Uterus (tissue), 4 donors: ENCODE data around the gene C2orf15. TPM values are rescaled to one million over a fixed set of nuclear protein-coding genes. Genes with fewer than 3 reads are reported as not detected.
A peak's percentile ranks its signal among the peaks of the same experiment; 100 is the strongest.

Experiments
- DNase-seq, 2 donors: peaks; one replicate each; pipeline ENCODE4 v3.0.0-alpha.2; 2019 to 2020
- H3K27ac ChIP-seq, 2 donors: fragments of 200-600 bp; sonication (generic); 1 replicate in 1 of 2; 2 replicates in 1 of 2; pipeline ENCODE4 v1.5.1; 2016 to 2018
- H3K27me3 ChIP-seq, 2 donors: fragments of 200-600 bp; sonication (generic); one replicate each; pipeline ENCODE4 v1.5.1; 2018 to 2019; ENCODE audit warnings: control low read depth in 1 of 2
- H3K36me3 ChIP-seq, 2 donors: fragments of 200-600 bp; sonication (generic); one replicate each; pipeline ENCODE4 v1.5.1; 2019; ENCODE audit warnings: control low read depth in 1 of 2
- H3K4me1 ChIP-seq, 2 donors: fragments of 200-600 bp; sonication (generic); one replicate each; pipeline ENCODE4 v1.5.1; 2018 to 2019; ENCODE audit warnings: control low read depth in 1 of 2
- H3K4me3 ChIP-seq, 2 donors: fragments of 200-600 bp; sonication (generic); 1 replicate in 1 of 2; 2 replicates in 1 of 2; pipeline ENCODE4 v1.5.1; 2018 to 2019; ENCODE audit warnings: mild to moderate bottlenecking in 1 of 2
- H3K9me3 ChIP-seq, 2 donors: fragments of 200-600 bp; sonication (generic); one replicate each; pipeline ENCODE4 v1.5.1; 2019; ENCODE audit warnings: control low read depth in 1 of 2
- CTCF ChIP-seq, 4 experiments: fragments of 200-600 bp in 2 of 4; fragments of 450-650 bp in 2 of 4; sonication (generic) in 2 of 4; IDR thresholded peaks; one replicate each; pipeline ENCODE4 v1.5.1; 2016 to 2019; ENCODE audit warnings: antibody characterized with exemption in 4 of 4, mild to moderate bottlenecking in 2 of 4, moderate library complexity in 1 of 4
- POLR2A ChIP-seq, 2 donors: fragments of 450-650 bp; IDR thresholded peaks; one replicate each; pipeline ENCODE4 v1.6.1; 2016; ENCODE audit warnings: antibody characterized with exemption in 2 of 2, mild to moderate bottlenecking in 1 of 2, moderate library complexity in 1 of 2
- intact Hi-C: fragments of 100-400 bp; cut with DNase I; formaldehyde crosslinking; loops from one replicate; pipeline ENCODE4 v1.15.1; 2023; ENCODE audit warnings: low total_unique reads
- total RNA-seq, 4 donors: library from RNA; depleted of rRNA in 3 of 4; stranded (reverse); fragments of >200 nt in 3 of 4; gene quantifications; one replicate each; pipeline versions ENCODE4 v1.1.0 to v1.2.4, GENCODE V29; 2014 to 2023
- donor health status: DM: yes; HTN: yes; CAD: no.

C2orf15 gene
- total RNA-seq, 4 donors from 2014 or later = 1.6 to 2.8 TPM; not detected in 2

GRCh38 chr2:99140056-99140859 lies 1.2 kb upstream of the C2orf15 start:
- no peaks in the 10 kb centered on the region for H3K9me3 ChIP-seq
- intact Hi-C loops = no loop called here
- TF ChIP-seq CTCF (IDR thresholded peaks at IDR 0.05) (no peak), POLR2A (IDR thresholded peaks at IDR 0.05) (no peak)
- peaks cover 0 to 4% of the 10 kb centered on the region in 2 donors for H3K4me1 ChIP-seq
- H3K27me3 ChIP-seq = no peaks in the 10 kb centered on the region
- no peak for DNase-seq
- H3K4me3 ChIP-seq = peak overlapping the region; percentile 73 to 97
- no peaks in the 10 kb centered on the region for H3K36me3 ChIP-seq
- H3K27ac ChIP-seq = peak overlapping the region; percentile 81 to 83

DNA sequence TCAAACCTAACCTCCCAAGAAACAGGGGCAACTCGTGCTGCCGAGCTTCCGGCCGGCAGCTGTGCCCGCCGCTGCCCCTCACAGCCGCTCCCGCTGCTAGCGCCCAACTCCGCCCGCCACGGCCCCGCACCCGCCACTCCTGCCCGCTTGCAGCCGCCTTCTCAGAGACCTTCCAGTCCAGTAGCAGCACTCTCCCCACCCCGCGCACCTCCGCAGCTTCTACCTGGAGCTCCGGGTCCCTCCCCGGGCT lies 722 bp upstream of the C2orf15 start:
- DNase-seq = peak in 1 of 2 donors; percentile 19
- Histone ChIP-seq H3K4me3 (peak overlapping the region; percentile 73 to 97), H3K36me3 (no peaks in the 10 kb centered on the region), H3K27me3 (no peaks in the 10 kb centered on the region), H3K9me3 (no peaks in the 10 kb centered on the region), H3K4me1 (peaks cover 0 to 4% of the 10 kb centered on the region in 2 donors), H3K27ac (peak overlapping the region; percentile 81 to 83)
- TF ChIP-seq CTCF (IDR thresholded peaks at IDR 0.05) = no peak
- peak in 1 of 2 donors; percentile 93 for TF ChIP-seq POLR2A (IDR thresholded peaks at IDR 0.05)
- intact Hi-C loops = no loop called here

DNA sequence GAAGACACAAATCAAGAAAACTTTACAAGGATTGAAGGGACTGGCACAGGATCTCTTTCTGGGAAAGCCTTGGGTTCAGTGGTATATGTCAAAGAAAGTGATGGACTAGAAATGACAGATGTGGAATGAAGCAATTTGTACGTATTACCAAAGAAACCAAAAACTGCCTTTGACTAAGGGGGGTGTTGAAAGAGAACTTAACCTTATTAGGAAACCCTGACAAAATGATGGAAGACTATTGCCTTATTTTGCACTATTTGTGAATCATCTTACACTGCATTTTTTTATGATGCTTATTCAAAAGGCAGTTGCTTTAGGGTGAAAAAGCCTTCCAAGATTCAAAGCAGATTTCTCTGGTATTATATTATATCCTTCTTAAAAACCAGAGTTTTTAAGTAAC lies 9.2 kb downstream of the C2orf15 start:
- Histone ChIP-seq H3K27me3 (no peaks in the 10 kb centered on the region), H3K9me3 (no peaks in the 10 kb centered on the region), H3K4me3 (no peak overlapping the region), H3K27ac (peak overlapping the region in 1 of 2 donors; percentile 27), H3K36me3 (no peaks in the 10 kb centered on the region), H3K4me1 (no peaks in the 10 kb centered on the region)
- no peak for DNase-seq
- intact Hi-C loops = no loop called here
- TF ChIP-seq CTCF (IDR thresholded peaks at IDR 0.05) (no peak), POLR2A (IDR thresholded peaks at IDR 0.05) (no peak)

GRCh38 chr2:99152199-99152895 lies 10.8 kb downstream of the C2orf15 start:
- Histone ChIP-seq H3K27me3 (no peaks in the 10 kb centered on the region), H3K4me1 (no peaks in the 10 kb centered on the region), H3K27ac (no peak overlapping the region), H3K9me3 (no peaks in the 10 kb centered on the region), H3K36me3 (no peaks in the 10 kb centered on the region), H3K4me3 (no peak overlapping the region)
- intact Hi-C loops = no loop called here
- TF ChIP-seq CTCF (IDR thresholded peaks at IDR 0.05) = no peak
- TF ChIP-seq POLR2A (IDR thresholded peaks at IDR 0.05) = no peak
- DNase-seq = no peak

GRCh38 chr2:99153921-99154604 lies 12.6 kb downstream of the C2orf15 start:
- H3K27ac ChIP-seq = peak overlapping the region; percentile 88 to 93
- H3K4me1 ChIP-seq = no peaks in the 10 kb centered on the region
- no peak for TF ChIP-seq CTCF (IDR thresholded peaks at IDR 0.05)
- no peak for TF ChIP-seq POLR2A (IDR thresholded peaks at IDR 0.05)
- H3K36me3 ChIP-seq = no peaks in the 10 kb centered on the region
- intact Hi-C loops = no loop called here
- H3K27me3 ChIP-seq = no peaks in the 10 kb centered on the region
- H3K9me3 ChIP-seq = no peaks in the 10 kb centered on the region
- DNase-seq = no peak
- peak overlapping the region; percentile 58 to 80 for H3K4me3 ChIP-seq
